Muscle of leg (tissue), 11 donors: ENCODE data around the gene SOX18. TPM values are rescaled to one million over a fixed set of nuclear protein-coding genes. Genes with fewer than 3 reads are reported as not detected.

ENCODE experiments used
- DNase-seq: peaks from one replicate; pipeline ENCODE4 v3.0.0; 2013
- H3K27ac ChIP-seq: one replicate; pipeline ENCODE4 v1.5.1; 2013; ENCODE audit warnings: mild to moderate bottlenecking, low read length, control low read depth
- H3K27me3 ChIP-seq: one replicate; pipeline ENCODE4 v1.6.1; 2013; ENCODE audit warnings: low read length; ENCODE audit not compliant: control insufficient read depth, insufficient read depth
- H3K36me3 ChIP-seq: one replicate; pipeline ENCODE4 v1.6.1; 2013; ENCODE audit warnings: low read length; ENCODE audit not compliant: control insufficient read depth, insufficient read depth
- H3K4me1 ChIP-seq: one replicate; pipeline ENCODE4 v1.6.1; 2013; ENCODE audit warnings: low read length; ENCODE audit not compliant: control insufficient read depth, insufficient read depth
- H3K4me3 ChIP-seq: one replicate; pipeline ENCODE4 v1.5.1; 2013; ENCODE audit warnings: low read length, control low read depth
- H3K9me3 ChIP-seq: replicated peaks from 2 replicates; pipeline ENCODE4 v1.6.1; 2013; ENCODE audit warnings: low read depth, low read length; ENCODE audit not compliant: control insufficient read depth
- WGBS: methylation state at CpG from one replicate; pipeline ENCODE4 v1.1.5; 2013; ENCODE audit warnings: missing lambda C conversion rate; ENCODE audit not compliant: insufficient coverage; 5-methylcytosine and 5-hydroxymethylcytosine counted together
- polyA plus RNA-seq, 8 donors: library from polyadenylated mRNA; unstranded; fragments of 120-200 nt; gene quantifications; one replicate each; pipeline versions ENCODE4 v1.2.1 to v1.2.3, GENCODE V29; 2013; ENCODE audit warnings: inconsistent platforms in 1 of 8, low replicate concordance in 1 of 8; ENCODE audit not compliant: insufficient read length in 8 of 8, insufficient read depth in 1 of 8
- total RNA-seq: library from RNA; stranded (reverse); fragments of 120-200 nt; gene quantifications from one replicate; pipeline ENCODE4 v1.2.4, GENCODE V29; 2013

SOX18 gene
- total and polyA plus RNA-seq, 9 donors: 2.2 to 15.7 (median 10.6) TPM

DNA sequence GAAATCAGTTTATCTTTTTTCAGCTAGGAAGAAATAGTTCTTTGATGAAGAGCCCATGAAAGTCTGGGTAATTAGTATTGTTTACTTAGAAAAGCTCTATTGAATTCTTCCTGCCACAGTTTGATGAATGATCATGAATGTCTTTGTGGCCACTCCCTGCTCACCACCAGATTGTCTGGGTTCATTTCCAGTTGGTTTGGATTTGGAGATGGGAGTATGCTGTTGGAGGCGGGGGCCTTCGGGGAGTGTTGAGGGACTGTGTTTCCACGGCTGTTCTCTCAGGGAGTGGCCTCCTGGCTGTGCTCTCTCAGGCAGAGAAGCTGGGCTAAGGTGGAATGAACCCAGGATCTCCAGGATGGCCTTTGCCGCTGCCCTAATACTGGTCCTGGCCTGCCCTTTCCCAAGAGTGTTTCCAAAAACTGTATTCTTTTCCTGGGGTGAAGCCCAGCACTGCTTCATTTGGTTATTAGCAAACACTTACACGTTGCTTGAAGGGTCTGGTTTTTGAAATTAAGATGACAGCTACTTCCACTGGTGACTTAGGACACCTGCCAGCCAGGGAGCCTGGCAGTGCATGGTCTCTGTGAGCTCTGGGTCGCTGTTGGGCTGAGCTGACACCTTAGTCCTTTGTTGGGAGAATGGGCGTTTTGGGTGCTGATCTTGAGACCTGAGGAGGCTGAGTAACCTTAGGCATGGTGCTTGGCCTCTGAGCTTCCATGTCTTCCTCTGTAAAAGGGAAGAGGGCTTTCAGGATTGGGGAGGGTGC lies 45.3 kb downstream of the SOX18 start:
- H3K27ac ChIP-seq: no peak overlapping the region
- WGBS: 91% methylated on average over 5 of the region's 7 CpGs
- H3K27me3 ChIP-seq: no peaks in the 10 kb centered on the region
- no peak for DNase-seq
- H3K4me3 ChIP-seq: no peak overlapping the region
- H3K4me1 ChIP-seq: no peaks in the 10 kb centered on the region
- H3K36me3 ChIP-seq: peaks cover 72% of the 10 kb centered on the region
- peaks cover 2% of the 10 kb centered on the region for H3K9me3 ChIP-seq

DNA sequence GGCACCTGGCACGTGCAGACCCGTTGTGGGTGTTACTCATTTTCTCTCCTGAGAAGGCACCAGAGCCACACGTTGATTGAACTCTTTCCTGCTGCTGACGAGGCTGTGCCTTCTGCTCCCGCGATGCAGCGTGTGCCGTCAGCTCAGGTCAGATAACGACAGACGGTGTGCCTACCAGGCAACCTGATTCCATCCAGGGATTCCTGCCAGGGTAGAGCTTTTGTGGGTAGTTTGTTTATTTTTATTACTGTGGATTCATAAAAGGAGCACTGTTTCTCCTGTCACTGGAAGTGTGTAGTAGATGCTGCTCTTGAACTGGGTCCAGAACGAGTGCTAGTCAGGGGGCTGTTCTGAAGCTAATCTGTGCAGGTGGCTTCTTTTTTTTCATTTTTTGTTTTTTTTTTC lies 47.8 kb downstream of the SOX18 start:
- H3K9me3 ChIP-seq: no peaks in the 10 kb centered on the region

DNA sequence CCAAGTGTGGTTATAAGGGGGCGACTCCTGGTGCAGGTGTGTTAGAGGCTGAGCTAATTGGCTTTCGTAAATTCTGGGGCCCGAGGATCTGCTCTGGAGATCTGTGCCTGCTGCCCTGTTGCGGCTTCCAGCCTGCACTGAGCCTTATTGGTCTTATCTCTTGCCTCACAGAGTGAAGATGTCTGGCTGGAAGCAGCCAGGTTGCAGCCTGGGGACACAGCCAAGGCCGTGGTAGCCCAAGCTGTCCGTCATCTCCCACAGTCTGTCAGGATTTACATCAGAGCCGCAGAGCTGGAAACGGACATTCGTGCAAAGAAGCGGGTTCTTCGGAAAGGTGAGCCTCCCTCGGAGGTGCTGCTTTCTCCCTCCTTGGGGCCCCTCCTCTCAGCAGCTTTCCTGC lies 48.5 kb downstream of the SOX18 start:
- no peak for DNase-seq
- no peaks in the 10 kb centered on the region for H3K9me3 ChIP-seq
- no peak overlapping the region for H3K4me3 ChIP-seq
- no peak overlapping the region for H3K27ac ChIP-seq
- no peaks in the 10 kb centered on the region for H3K4me1 ChIP-seq
- WGBS: 95% methylated on average over 6 of the region's 12 CpGs
- H3K27me3 ChIP-seq: no peaks in the 10 kb centered on the region
- peaks cover 69% of the 10 kb centered on the region for H3K36me3 ChIP-seq

More for the DNA sequence above, 47.8 kb downstream of the SOX18 start:
- Histone ChIP-seq H3K27me3 (no peaks in the 10 kb centered on the region), H3K4me3 (no peak overlapping the region), H3K36me3 (peaks cover 66% of the 10 kb centered on the region), H3K27ac (no peak overlapping the region), H3K4me1 (no peaks in the 10 kb centered on the region)
- no peak for DNase-seq
- WGBS: 84% methylated on average over 3 of the region's 11 CpGs

Other genes with a start within 250 kb of the SOX18 start
- 20.7 TPM for gene ZBTB46, start 218.4 kb downstream of the SOX18 start, total RNA-seq
- 10 to 100 TPM; 14.2 to 20.9 (median 18.2) TPM for gene ZBTB46, start 218.4 kb downstream of the SOX18 start, polyA plus RNA-seq
- gene ABHD16B, start 188.1 kb downstream of the SOX18 start, total RNA-seq: not detected
- not detected for gene ABHD16B, start 188.1 kb downstream of the SOX18 start, polyA plus RNA-seq
- 48.9 TPM for gene TPD52L2, start 184.4 kb downstream of the SOX18 start, total RNA-seq
- 10 to 100 TPM; 69.0 to 86.7 (median 79.4) TPM for gene TPD52L2, start 184.4 kb downstream of the SOX18 start, polyA plus RNA-seq
- 29.7 TPM for gene DNAJC5, start 154.5 kb downstream of the SOX18 start, total RNA-seq
- gene DNAJC5, start 154.5 kb downstream of the SOX18 start, polyA plus RNA-seq: 10 to 100 TPM; 26.8 to 37.9 (median 32.4) TPM
- 24.8 TPM for gene UCKL1, start 93.2 kb downstream of the SOX18 start, total RNA-seq
- gene UCKL1, start 93.2 kb downstream of the SOX18 start, polyA plus RNA-seq: 10 to 100 TPM; 31.2 to 56.5 (median 44.5) TPM
- gene ZNF512B, start 79.7 kb downstream of the SOX18 start, total RNA-seq: 15.5 TPM
- gene ZNF512B, start 79.7 kb downstream of the SOX18 start, polyA plus RNA-seq: 10 to 100 TPM; 20.1 to 34.0 (median 28.0) TPM
- gene SAMD10, start 70.0 kb downstream of the SOX18 start, total RNA-seq: 1.5 TPM
- 1 to 10 TPM; 2.4 to 4.4 (median 3.8) TPM for gene SAMD10, start 70.0 kb downstream of the SOX18 start, polyA plus RNA-seq
- gene PRPF6, start 68.5 kb downstream of the SOX18 start, total RNA-seq: 42.8 TPM
- 10 to 100 TPM; 50.5 to 64.4 (median 57.9) TPM for gene PRPF6, start 68.5 kb downstream of the SOX18 start, polyA plus RNA-seq
- gene C20orf204, start 13.5 kb downstream of the SOX18 start, total RNA-seq: 0.84 TPM
- 1 to 10 TPM in 3 of 8 donors, under 1 TPM in 5; 0.52 to 1.5 (median 0.94) TPM for gene C20orf204, start 13.5 kb downstream of the SOX18 start, polyA plus RNA-seq
- gene TCEA2, start 13.6 kb upstream of the SOX18 start, total RNA-seq: 24.6 TPM
- gene TCEA2, start 13.6 kb upstream of the SOX18 start, polyA plus RNA-seq: 10 to 100 TPM; 43.1 to 60.1 (median 46.9) TPM
- gene RGS19, start 29.9 kb upstream of the SOX18 start, total RNA-seq: 5.2 TPM
- 10 to 100 TPM in 1 of 8 donors, 1 to 10 TPM in 7; 4.9 to 10.4 (median 7.2) TPM for gene RGS19, start 29.9 kb upstream of the SOX18 start, polyA plus RNA-seq
- gene OPRL1, start 30.4 kb upstream of the SOX18 start, total RNA-seq: 0.93 TPM
- 1 to 10 TPM in 6 of 8 donors, under 1 TPM in 2; 0.93 to 1.4 (median 1.3) TPM for gene OPRL1, start 30.4 kb upstream of the SOX18 start, polyA plus RNA-seq
- 0.27 TPM for gene LKAAEAR1, start 34.8 kb upstream of the SOX18 start, total RNA-seq
- gene LKAAEAR1, start 34.8 kb upstream of the SOX18 start, polyA plus RNA-seq: under 1 TPM in 3 of 8 donors, not detected in 5; 0.27 to 0.28 (median 0.27) TPM
- not detected for gene NPBWR2, start 57.9 kb upstream of the SOX18 start, total RNA-seq
- gene NPBWR2, start 57.9 kb upstream of the SOX18 start, polyA plus RNA-seq: not detected
- gene MYT1, start 114.8 kb upstream of the SOX18 start, total RNA-seq: 0.09 TPM
- under 1 TPM; 0.04 to 0.30 (median 0.09) TPM for gene MYT1, start 114.8 kb upstream of the SOX18 start, polyA plus RNA-seq
- 41.4 TPM for gene PCMTD2, start 206.1 kb upstream of the SOX18 start, total RNA-seq
- gene PCMTD2, start 206.1 kb upstream of the SOX18 start, polyA plus RNA-seq: 10 to 100 TPM; 44.9 to 74.1 (median 52.1) TPM